ENCODE data around the gene TNFSF12. TPM values are rescaled to one million over a fixed set of nuclear protein-coding genes. Genes with fewer than 3 reads are reported as not detected.

TNFSF12 gene
- total and polyA plus RNA-seq, 5 donors from 2014 or later, result 35.5 to 49.6 (median 43.9) TPM

- no peak overlapping the region for H3K27ac ChIP-seq (ENCODE audit: insufficient read depth, low read length, poor library complexity, severe bottlenecking)
- peaks cover 33% of the 10 kb centered on the region for H3K4me1 ChIP-seq (ENCODE audit: control insufficient read depth, insufficient read depth, low read length, poor library complexity, severe bottlenecking)
- Mint-ChIP-seq H3K4me1 (peaks cover 5 to 40% (median 14%) of the 10 kb centered on the region in 4 donors), H3K36me3 (peaks cover 12% of the 10 kb centered on the region), H3K9me3 (no peaks in the 10 kb centered on the region), H3K27ac (no peak overlapping the region), H3K27me3 (no peaks in the 10 kb centered on the region), H3K4me3 (peak overlapping the region in 2 of 4 donors; percentile 43 to 58)
- no peaks in the 10 kb centered on the region for H3K27me3 ChIP-seq (ENCODE audit: control insufficient read depth, insufficient read depth, low read length)
- no peaks in the 10 kb centered on the region for H3K9me3 ChIP-seq (ENCODE audit: control insufficient read depth in 2 of 2, low read length in 2 of 2)
- DNase-seq, result no peak
- H3K4me3 ChIP-seq (ENCODE audit: low read depth, low read length), result no peak overlapping the region
- peaks cover 18% of the 10 kb centered on the region for H3K36me3 ChIP-seq (ENCODE audit: control insufficient read depth, insufficient read depth, low read length)
- no peak for ATAC-seq (ENCODE audit: low read depth in 2 of 2)
These were observed 38.0 kb downstream of the TNFSF12 start for GRCh38 chr17:7586673-7587419.

- Histone ChIP-seq H3K9me3 (ENCODE audit: control insufficient read depth in 2 of 2, low read length in 2 of 2) (no peaks in the 10 kb centered on the region), H3K4me1 (ENCODE audit: control insufficient read depth, insufficient read depth, low read length, poor library complexity, severe bottlenecking) (peaks cover 27% of the 10 kb centered on the region), H3K27me3 (ENCODE audit: control insufficient read depth, insufficient read depth, low read length) (no peaks in the 10 kb centered on the region), H3K27ac (ENCODE audit: insufficient read depth, low read length, poor library complexity, severe bottlenecking) (no peak overlapping the region), H3K36me3 (ENCODE audit: control insufficient read depth, insufficient read depth, low read length) (peaks cover 25% of the 10 kb centered on the region), H3K4me3 (ENCODE audit: low read depth, low read length) (no peak overlapping the region)
- ATAC-seq (ENCODE audit: low read depth in 2 of 2) (no peak), DNase-seq (no peak)
- Mint-ChIP-seq H3K27me3 (no peaks in the 10 kb centered on the region), H3K4me3 (peak overlapping the region in 1 of 4 donors; percentile 58), H3K4me1 (peaks cover 5 to 34% (median 9%) of the 10 kb centered on the region in 4 donors), H3K27ac (peak overlapping the region in 2 of 3 donors; percentile 20 to 38), H3K9me3 (no peaks in the 10 kb centered on the region), H3K36me3 (peaks cover 16% of the 10 kb centered on the region)
These were observed 38.7 kb downstream of the TNFSF12 start for GRCh38 chr17:7587420-7588151.

- no peaks in the 10 kb centered on the region for H3K9me3 Mint-ChIP-seq
- Histone ChIP-seq H3K27me3 (ENCODE audit: control insufficient read depth, insufficient read depth, low read length) (no peaks in the 10 kb centered on the region), H3K27ac (ENCODE audit: insufficient read depth, low read length, poor library complexity, severe bottlenecking) (no peak overlapping the region), H3K9me3 (ENCODE audit: control insufficient read depth in 2 of 2, low read length in 2 of 2) (no peaks in the 10 kb centered on the region), H3K4me3 (ENCODE audit: low read depth, low read length) (no peak overlapping the region), H3K4me1 (ENCODE audit: control insufficient read depth, insufficient read depth, low read length, poor library complexity, severe bottlenecking) (peaks cover 19% of the 10 kb centered on the region), H3K36me3 (ENCODE audit: control insufficient read depth, insufficient read depth, low read length) (peaks cover 35% of the 10 kb centered on the region)
- H3K27ac Mint-ChIP-seq, result no peak overlapping the region
- no peaks in the 10 kb centered on the region for H3K27me3 Mint-ChIP-seq
- ATAC-seq (ENCODE audit: low read depth in 2 of 2), result no peak
- peaks cover 5 to 28% (median 7%) of the 10 kb centered on the region in 4 donors for H3K4me1 Mint-ChIP-seq
- peaks cover 24% of the 10 kb centered on the region for H3K36me3 Mint-ChIP-seq
- no peak for DNase-seq
- no peak overlapping the region for H3K4me3 Mint-ChIP-seq
These were observed 39.8 kb downstream of the TNFSF12 start for GRCh38 chr17:7588553-7589203.

- no peaks in the 10 kb centered on the region for H3K27me3 Mint-ChIP-seq
- peaks cover 30% of the 10 kb centered on the region for H3K36me3 Mint-ChIP-seq
- H3K9me3 Mint-ChIP-seq, result no peaks in the 10 kb centered on the region
- H3K27ac Mint-ChIP-seq, result peak overlapping the region in 1 of 3 donors; percentile 36
- no peak overlapping the region for H3K27ac ChIP-seq (ENCODE audit: insufficient read depth, low read length, poor library complexity, severe bottlenecking)
- no peaks in the 10 kb centered on the region for H3K9me3 ChIP-seq (ENCODE audit: control insufficient read depth in 2 of 2, low read length in 2 of 2)
- H3K27me3 ChIP-seq (ENCODE audit: control insufficient read depth, insufficient read depth, low read length), result no peaks in the 10 kb centered on the region
- peaks cover 42% of the 10 kb centered on the region for H3K36me3 ChIP-seq (ENCODE audit: control insufficient read depth, insufficient read depth, low read length)
- peaks cover 0 to 21% (median 4%) of the 10 kb centered on the region in 4 donors for H3K4me1 Mint-ChIP-seq
- DNase-seq (peak; percentile 44 to 77 (median 67)), ATAC-seq (ENCODE audit: low read depth in 2 of 2) (peak; percentile 66 to 78)
- no peak overlapping the region for H3K4me3 ChIP-seq (ENCODE audit: low read depth, low read length)
- peaks cover 15% of the 10 kb centered on the region for H3K4me1 ChIP-seq (ENCODE audit: control insufficient read depth, insufficient read depth, low read length, poor library complexity, severe bottlenecking)
- peak overlapping the region in 1 of 4 donors; percentile 24 for H3K4me3 Mint-ChIP-seq
These were observed 40.5 kb downstream of the TNFSF12 start for GRCh38 chr17:7589204-7589868.

- H3K27me3 ChIP-seq (ENCODE audit: control insufficient read depth, insufficient read depth, low read length), result no peaks in the 10 kb centered on the region
- no peaks in the 10 kb centered on the region for H3K27me3 Mint-ChIP-seq
- peak within 1 kb of the TSS in 2 of 4 donors; percentile 24 to 43 for H3K4me3 Mint-ChIP-seq
- H3K36me3 ChIP-seq (ENCODE audit: control insufficient read depth, insufficient read depth, low read length), result peaks cover 48% of the 10 kb centered on the region
- no peak for ATAC-seq (ENCODE audit: low read depth in 2 of 2)
- DNase-seq, result no peak
- H3K9me3 ChIP-seq (ENCODE audit: control insufficient read depth in 2 of 2, low read length in 2 of 2), result no peaks in the 10 kb centered on the region
- peaks cover 30% of the 10 kb centered on the region for H3K36me3 Mint-ChIP-seq
- no peaks in the 10 kb centered on the region for H3K9me3 Mint-ChIP-seq
- H3K4me3 ChIP-seq (ENCODE audit: low read depth, low read length), result no peak within 1 kb of the TSS
- H3K27ac Mint-ChIP-seq, result peak within 1 kb of the TSS; percentile 12 to 69 (median 36)
- peaks cover 8% of the 10 kb centered on the region for H3K4me1 ChIP-seq (ENCODE audit: control insufficient read depth, insufficient read depth, low read length, poor library complexity, severe bottlenecking)
- no peak within 1 kb of the TSS for H3K27ac ChIP-seq (ENCODE audit: insufficient read depth, low read length, poor library complexity, severe bottlenecking)
- H3K4me1 Mint-ChIP-seq, result peaks cover 0 to 15% (median under 1%) of the 10 kb centered on the region in 4 donors
These were observed 41.2 kb downstream of the TNFSF12 start, which contains the start of gene SOX15 for GRCh38 chr17:7589891-7590691. Gene SOX15 (minus strand): TSS chr17:7590094. CDS start chr17:7589676, 418 bp downstream.

GRCh38 chr17:7590743-7591142, 41.9 kb downstream of the TNFSF12 start:
- ATAC-seq (ENCODE audit: low read depth in 2 of 2) (no peak), DNase-seq (no peak)
- H3K36me3 ChIP-seq (ENCODE audit: control insufficient read depth, insufficient read depth, low read length), result peaks cover 55% of the 10 kb centered on the region
- Mint-ChIP-seq H3K27me3 (no peaks in the 10 kb centered on the region), H3K27ac (peak overlapping the region in 2 of 3 donors; percentile 12 to 69), H3K4me3 (no peak overlapping the region), H3K9me3 (no peaks in the 10 kb centered on the region), H3K4me1 (peaks cover 0 to 10% (median 0%) of the 10 kb centered on the region in 4 donors), H3K36me3 (peaks cover 36% of the 10 kb centered on the region)
- H3K9me3 ChIP-seq (ENCODE audit: control insufficient read depth in 2 of 2, low read length in 2 of 2), result no peaks in the 10 kb centered on the region
- no peaks in the 10 kb centered on the region for H3K27me3 ChIP-seq (ENCODE audit: control insufficient read depth, insufficient read depth, low read length)
- peaks cover 3% of the 10 kb centered on the region for H3K4me1 ChIP-seq (ENCODE audit: control insufficient read depth, insufficient read depth, low read length, poor library complexity, severe bottlenecking)
- H3K4me3 ChIP-seq (ENCODE audit: low read depth, low read length), result no peak overlapping the region
- H3K27ac ChIP-seq (ENCODE audit: insufficient read depth, low read length, poor library complexity, severe bottlenecking), result no peak overlapping the region
